OCI-LY1 (cell line): ENCODE data around the gene WBP2NL.

Experiments used
- EZH2 ChIP-seq: fragments of 200-600 bp; sonication (generic), shearing (Covaris generic); IDR thresholded peaks from 2 replicates; pipeline ENCODE4 v1.8.0; 2017; ENCODE audit warnings: borderline replicate concordance, mixed run types, mild to moderate bottlenecking, antibody characterized with exemption, low read length, moderate library complexity, mixed read lengths
- TF ChIP-seq, protein P1 (sequence below): fragments of 200-600 bp; sonication (generic), shearing (Covaris generic); IDR thresholded peaks from 2 replicates; pipeline ENCODE4 v1.5.1; 2017; ENCODE audit warnings: mild to moderate bottlenecking, antibody characterized with exemption, low read length, moderate library complexity, mixed read lengths

DNA sequence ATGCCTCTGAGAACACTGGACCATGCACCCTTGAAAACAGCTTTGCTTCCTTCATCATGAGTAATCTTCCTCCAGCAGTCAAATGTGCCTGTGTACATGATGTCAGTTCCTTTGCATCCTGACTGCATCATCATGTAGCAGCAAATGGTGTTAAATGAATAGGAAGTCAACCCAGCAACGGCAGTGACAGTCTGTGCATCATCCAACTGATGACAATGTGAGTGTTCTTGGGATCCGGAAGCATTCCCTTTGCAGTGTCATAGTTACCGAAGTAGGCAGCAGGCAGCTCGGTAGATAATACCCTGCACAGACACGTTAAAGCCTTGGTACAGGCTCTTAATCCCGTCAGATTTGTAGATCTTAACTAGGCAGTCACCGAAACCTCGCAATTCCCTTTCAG lies 2.5 kb downstream of the WBP2NL start:
- TF ChIP-seq, protein P1, sequence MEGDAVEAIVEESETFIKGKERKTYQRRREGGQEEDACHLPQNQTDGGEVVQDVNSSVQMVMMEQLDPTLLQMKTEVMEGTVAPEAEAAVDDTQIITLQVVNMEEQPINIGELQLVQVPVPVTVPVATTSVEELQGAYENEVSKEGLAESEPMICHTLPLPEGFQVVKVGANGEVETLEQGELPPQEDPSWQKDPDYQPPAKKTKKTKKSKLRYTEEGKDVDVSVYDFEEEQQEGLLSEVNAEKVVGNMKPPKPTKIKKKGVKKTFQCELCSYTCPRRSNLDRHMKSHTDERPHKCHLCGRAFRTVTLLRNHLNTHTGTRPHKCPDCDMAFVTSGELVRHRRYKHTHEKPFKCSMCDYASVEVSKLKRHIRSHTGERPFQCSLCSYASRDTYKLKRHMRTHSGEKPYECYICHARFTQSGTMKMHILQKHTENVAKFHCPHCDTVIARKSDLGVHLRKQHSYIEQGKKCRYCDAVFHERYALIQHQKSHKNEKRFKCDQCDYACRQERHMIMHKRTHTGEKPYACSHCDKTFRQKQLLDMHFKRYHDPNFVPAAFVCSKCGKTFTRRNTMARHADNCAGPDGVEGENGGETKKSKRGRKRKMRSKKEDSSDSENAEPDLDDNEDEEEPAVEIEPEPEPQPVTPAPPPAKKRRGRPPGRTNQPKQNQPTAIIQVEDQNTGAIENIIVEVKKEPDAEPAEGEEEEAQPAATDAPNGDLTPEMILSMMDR: no peak
- TF ChIP-seq EZH2: no peak
